ENCODE results near the gene PCCA.
"Not testable (repeated sequence)": the region's sequence is repeated elsewhere in the genome, so short reads cannot be mapped to it uniquely, and the experiment has no call there.

The PCCA gene

DNA sequence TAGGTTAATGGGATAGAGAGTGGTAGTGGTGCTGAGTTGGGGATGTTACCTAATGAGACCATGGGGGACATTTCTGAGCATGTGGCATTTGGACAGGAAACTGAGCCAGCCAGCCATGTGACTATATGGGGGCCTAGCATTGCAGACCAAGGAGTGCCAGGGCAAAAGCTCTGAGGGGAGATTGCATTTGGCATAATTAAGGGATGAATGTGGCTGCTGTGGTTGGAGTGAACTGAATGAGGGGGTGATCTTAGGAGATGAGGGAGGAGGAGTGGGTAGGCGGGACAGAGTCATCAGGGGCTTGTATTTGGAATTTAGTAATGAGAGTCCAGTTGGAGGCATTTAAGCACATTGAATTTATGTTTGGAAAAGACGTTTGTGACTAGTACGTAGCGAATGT, 6.6 kb downstream of the PCCA start:
- no peak overlapping the region for H3K27ac ChIP-seq (ENCODE audit: low read length)
- DNase-seq (ENCODE audit: low read depth, low spot score): no peak
- 100% methylated on average over 1 of the region's 4 CpGs for WGBS (ENCODE audit: insufficient coverage, insufficient read length)

GRCh38 chr13:100096526-100096925, 7.6 kb downstream of the PCCA start:
- no peak for DNase-seq (ENCODE audit: low read depth, low spot score)
- no CpG with 5 or more reads among the region's 7 CpGs for WGBS (ENCODE audit: insufficient coverage, insufficient read length)
- Histone ChIP-seq H3K27me3 (ENCODE audit: control insufficient read depth, insufficient read depth, low read length) (no peaks in the 10 kb centered on the region), H3K9me3 (ENCODE audit: control insufficient read depth, insufficient read depth, low read length) (no peaks in the 10 kb centered on the region), H3K4me1 (ENCODE audit: control insufficient read depth, insufficient read depth, low read length) (0 out of 2 replicates have a peak, but pooled peaks cover 2% of the 10 kb centered on the region), H3K36me3 (ENCODE audit: control insufficient read depth, insufficient read depth, low read length) (no peaks in the 10 kb centered on the region), H3K4me3 (ENCODE audit: low read length) (no peak overlapping the region), H3K27ac (ENCODE audit: low read length) (no peak overlapping the region)

More for the DNA sequence above, 6.6 kb downstream of the PCCA start:
- Histone ChIP-seq H3K27me3 (ENCODE audit: control insufficient read depth, insufficient read depth, low read length) (no peaks in the 10 kb centered on the region), H3K4me1 (ENCODE audit: control insufficient read depth, insufficient read depth, low read length) (0 out of 2 replicates have a peak, but pooled peaks cover 2% of the 10 kb centered on the region), H3K36me3 (ENCODE audit: control insufficient read depth, insufficient read depth, low read length) (no peaks in the 10 kb centered on the region), H3K9me3 (ENCODE audit: control insufficient read depth, insufficient read depth, low read length) (no peaks in the 10 kb centered on the region), H3K4me3 (ENCODE audit: low read length) (no peak overlapping the region)

- Histone ChIP-seq H3K27me3 (ENCODE audit: control insufficient read depth, insufficient read depth, low read length) (no peaks in the 10 kb centered on the region), H3K36me3 (ENCODE audit: control insufficient read depth, insufficient read depth, low read length) (no peaks in the 10 kb centered on the region), H3K9me3 (ENCODE audit: control insufficient read depth, insufficient read depth, low read length) (no peaks in the 10 kb centered on the region), H3K27ac (ENCODE audit: low read length) (no peak overlapping the region), H3K4me1 (ENCODE audit: control insufficient read depth, insufficient read depth, low read length) (0 out of 2 replicates have a peak, but pooled peaks cover 2% of the 10 kb centered on the region), H3K4me3 (ENCODE audit: low read length) (no peak overlapping the region)
- no peak for DNase-seq (ENCODE audit: low read depth, low spot score)
- no CpG with 5 or more reads among the region's 1 CpG for WGBS (ENCODE audit: insufficient coverage, insufficient read length)
Observed at GRCh38 chr13:100097821-100098220, 8.9 kb downstream of the PCCA start.

DNA sequence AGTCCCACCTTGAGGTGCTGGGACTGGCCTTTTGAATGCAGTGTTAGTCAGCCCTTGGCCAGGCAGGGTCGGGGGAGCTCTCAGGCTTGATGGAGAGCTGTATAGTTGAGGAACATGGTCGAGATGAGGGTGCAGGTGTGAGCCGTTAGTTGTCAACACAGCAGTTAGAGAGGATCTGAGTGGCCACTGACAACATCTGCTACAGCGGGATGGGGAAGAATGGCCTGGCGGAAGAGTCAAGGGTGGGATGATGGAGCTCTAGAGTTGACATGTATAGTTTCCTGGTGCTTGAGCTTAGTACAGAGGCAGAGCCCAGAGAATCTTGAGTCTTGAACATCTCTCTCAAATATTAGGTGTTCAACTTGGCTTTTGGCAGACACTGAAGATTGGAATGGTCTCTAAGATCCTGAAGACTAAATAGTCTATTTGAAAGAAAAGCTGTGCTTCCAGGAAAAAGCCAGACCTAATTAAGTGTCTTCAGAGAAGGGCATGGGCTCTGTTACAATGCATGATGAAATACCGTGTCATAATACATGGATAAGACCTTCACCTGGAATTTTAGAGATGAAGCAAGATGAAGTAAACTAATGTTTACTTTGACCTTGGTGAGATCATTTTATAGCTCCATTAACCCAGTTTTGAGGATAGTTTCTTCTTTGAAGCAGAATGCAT, 9.7 kb downstream of the PCCA start:
- Histone ChIP-seq H3K9me3 (ENCODE audit: control insufficient read depth, insufficient read depth, low read length) (no peaks in the 10 kb centered on the region), H3K36me3 (ENCODE audit: control insufficient read depth, insufficient read depth, low read length) (no peaks in the 10 kb centered on the region), H3K4me1 (ENCODE audit: control insufficient read depth, insufficient read depth, low read length) (0 out of 2 replicates have a peak, but pooled peaks cover 2% of the 10 kb centered on the region), H3K4me3 (ENCODE audit: low read length) (no peak overlapping the region), H3K27me3 (ENCODE audit: control insufficient read depth, insufficient read depth, low read length) (no peaks in the 10 kb centered on the region), H3K27ac (ENCODE audit: low read length) (no peak overlapping the region)
- DNase-seq (ENCODE audit: low read depth, low spot score): no peak
- WGBS (ENCODE audit: insufficient coverage, insufficient read length): no CpG with 5 or more reads among the region's 6 CpGs

DNA sequence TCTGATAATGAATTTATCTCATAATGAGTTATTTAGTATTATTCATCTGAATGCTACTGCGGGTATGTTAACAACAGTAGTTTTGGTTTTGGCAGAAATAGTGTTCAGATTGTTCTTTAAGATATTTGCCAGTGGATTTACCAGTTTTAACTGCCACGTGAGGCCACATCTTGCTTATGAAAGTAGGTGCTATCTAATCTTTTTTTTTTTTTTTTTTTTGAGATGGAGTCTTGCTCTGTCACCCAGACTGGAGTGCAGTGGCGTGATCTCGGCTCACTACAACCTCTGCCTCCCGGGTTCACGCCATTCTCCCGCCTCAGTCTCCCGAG, 10.2 kb downstream of the PCCA start:
- no CpG with 5 or more reads among the region's 8 CpGs for WGBS (ENCODE audit: insufficient coverage, insufficient read length)
- not testable (repeated sequence) for H3K9me3 ChIP-seq (ENCODE audit: control insufficient read depth, insufficient read depth, low read length); H3K36me3 ChIP-seq (ENCODE audit: control insufficient read depth, insufficient read depth, low read length); H3K27me3 ChIP-seq (ENCODE audit: control insufficient read depth, insufficient read depth, low read length); H3K4me3 ChIP-seq (ENCODE audit: low read length); H3K4me1 ChIP-seq (ENCODE audit: control insufficient read depth, insufficient read depth, low read length); H3K27ac ChIP-seq (ENCODE audit: low read length); DNase-seq (ENCODE audit: low read depth, low spot score)

DNA sequence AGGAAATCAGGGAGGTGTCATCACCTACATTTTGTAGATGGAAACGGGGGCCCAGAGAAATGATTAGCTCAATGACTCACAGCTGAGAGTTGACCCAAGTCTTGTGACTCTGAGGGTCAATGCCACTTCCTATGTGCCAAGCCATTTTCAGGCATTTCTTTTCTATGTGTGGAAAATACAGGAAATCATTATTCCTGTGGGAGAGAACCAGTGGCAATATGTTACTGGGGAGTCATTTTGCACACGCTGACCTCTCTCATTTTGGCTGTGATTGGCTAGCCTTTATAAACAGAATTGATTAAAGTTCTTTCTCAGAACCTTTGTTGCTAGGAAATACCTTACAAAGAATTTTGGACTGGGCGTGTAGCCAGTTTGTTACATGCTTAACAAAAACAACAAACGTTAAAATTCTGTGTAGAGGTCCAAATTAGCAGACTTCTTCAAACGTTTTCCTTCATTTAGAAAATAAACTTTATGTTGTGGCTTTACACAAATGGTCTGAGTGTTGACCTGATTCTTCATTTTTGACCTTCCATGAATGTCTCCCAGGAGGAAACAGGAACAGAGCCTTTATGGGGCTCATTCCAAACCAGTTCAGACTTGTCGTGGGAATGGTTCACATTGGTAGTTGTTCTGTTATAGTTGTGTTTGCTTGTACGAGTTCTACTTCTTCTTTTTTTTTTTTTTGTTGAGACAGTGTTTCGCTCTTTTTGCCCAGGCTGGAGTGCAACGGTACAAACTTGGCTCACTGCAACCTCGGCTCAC, 11.4 kb downstream of the PCCA start:
- no CpG with 5 or more reads among the region's 10 CpGs for WGBS (ENCODE audit: insufficient coverage, insufficient read length)
- Histone ChIP-seq H3K4me3 (ENCODE audit: low read length) (no peak overlapping the region), H3K9me3 (ENCODE audit: control insufficient read depth, insufficient read depth, low read length) (no peaks in the 10 kb centered on the region), H3K27me3 (ENCODE audit: control insufficient read depth, insufficient read depth, low read length) (no peaks in the 10 kb centered on the region), H3K36me3 (ENCODE audit: control insufficient read depth, insufficient read depth, low read length) (no peaks in the 10 kb centered on the region; the same call in 1 of the 2 replicates), H3K27ac (ENCODE audit: low read length) (no peak overlapping the region), H3K4me1 (ENCODE audit: control insufficient read depth, insufficient read depth, low read length) (0 out of 2 replicates have a peak, but pooled peaks cover 2% of the 10 kb centered on the region)
- no peak for DNase-seq (ENCODE audit: low read depth, low spot score)

DNA sequence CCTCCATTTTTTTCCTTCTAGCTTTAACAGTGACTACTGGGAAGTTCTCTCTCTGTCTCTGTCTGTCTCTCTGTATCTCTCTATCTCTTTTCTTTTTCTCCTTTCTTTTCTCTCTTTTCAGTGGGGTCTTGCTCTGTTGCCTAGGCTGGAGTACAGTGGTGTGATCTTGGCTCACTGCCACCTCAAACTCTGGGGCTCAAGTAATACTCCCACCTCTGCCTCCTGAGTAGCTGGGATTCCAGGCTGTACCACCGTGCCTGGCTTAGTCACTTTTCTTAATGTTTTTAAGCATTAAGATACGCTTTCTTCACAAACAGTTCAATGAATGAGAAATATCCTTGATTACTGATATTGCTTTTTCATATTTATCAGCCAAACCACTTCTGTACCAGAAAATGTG, 13.1 kb downstream of the PCCA start:
- no CpG with 5 or more reads among the region's 2 CpGs for WGBS (ENCODE audit: insufficient coverage, insufficient read length)
- Histone ChIP-seq H3K4me1 (ENCODE audit: control insufficient read depth, insufficient read depth, low read length) (0 out of 2 replicates have a peak, but pooled peaks cover 2% of the 10 kb centered on the region), H3K4me3 (ENCODE audit: low read length) (no peak overlapping the region), H3K27ac (ENCODE audit: low read length) (no peak overlapping the region), H3K36me3 (ENCODE audit: control insufficient read depth, insufficient read depth, low read length) (no peaks in the 10 kb centered on the region; the same call in 1 of the 2 replicates), H3K27me3 (ENCODE audit: control insufficient read depth, insufficient read depth, low read length) (no peaks in the 10 kb centered on the region), H3K9me3 (ENCODE audit: control insufficient read depth, insufficient read depth, low read length) (no peaks in the 10 kb centered on the region)
- DNase-seq (ENCODE audit: low read depth, low spot score): no peak

- Histone ChIP-seq H3K4me3 (ENCODE audit: low read length) (no peak overlapping the region), H3K9me3 (ENCODE audit: control insufficient read depth, insufficient read depth, low read length) (no peaks in the 10 kb centered on the region), H3K4me1 (ENCODE audit: control insufficient read depth, insufficient read depth, low read length) (no peaks in the 10 kb centered on the region), H3K27me3 (ENCODE audit: control insufficient read depth, insufficient read depth, low read length) (no peaks in the 10 kb centered on the region), H3K36me3 (ENCODE audit: control insufficient read depth, insufficient read depth, low read length) (no peaks in the 10 kb centered on the region; the same call in 1 of the 2 replicates), H3K27ac (ENCODE audit: low read length) (no peak overlapping the region)
- no CpG with 5 or more reads among the region's 2 CpGs for WGBS (ENCODE audit: insufficient coverage, insufficient read length)
- no peak for DNase-seq (ENCODE audit: low read depth, low spot score)
Observed at GRCh38 chr13:100106005-100106404, 17.1 kb downstream of the PCCA start.

- H3K27ac ChIP-seq (ENCODE audit: low read length): no peak overlapping the region
- DNase-seq (ENCODE audit: low read depth, low spot score): no peak
- no peaks in the 10 kb centered on the region; the same call in 1 of the 2 replicates for H3K36me3 ChIP-seq (ENCODE audit: control insufficient read depth, insufficient read depth, low read length)
- H3K4me1 ChIP-seq (ENCODE audit: control insufficient read depth, insufficient read depth, low read length): no peaks in the 10 kb centered on the region
- no peaks in the 10 kb centered on the region for H3K27me3 ChIP-seq (ENCODE audit: control insufficient read depth, insufficient read depth, low read length)
- WGBS (ENCODE audit: insufficient coverage, insufficient read length): no CpG with 5 or more reads among the region's 4 CpGs
- no peak overlapping the region for H3K4me3 ChIP-seq (ENCODE audit: low read length)
- H3K9me3 ChIP-seq (ENCODE audit: control insufficient read depth, insufficient read depth, low read length): no peaks in the 10 kb centered on the region
Observed at GRCh38 chr13:100106705-100107104, 17.8 kb downstream of the PCCA start.

- H3K4me3 ChIP-seq (ENCODE audit: low read length): no peak overlapping the region
- H3K36me3 ChIP-seq (ENCODE audit: control insufficient read depth, insufficient read depth, low read length): no peaks in the 10 kb centered on the region; the same call in 1 of the 2 replicates
- DNase-seq (ENCODE audit: low read depth, low spot score): no peak
- H3K27ac ChIP-seq (ENCODE audit: low read length): no peak overlapping the region
- H3K4me1 ChIP-seq (ENCODE audit: control insufficient read depth, insufficient read depth, low read length): no peaks in the 10 kb centered on the region
- H3K27me3 ChIP-seq (ENCODE audit: control insufficient read depth, insufficient read depth, low read length): no peaks in the 10 kb centered on the region
- H3K9me3 ChIP-seq (ENCODE audit: control insufficient read depth, insufficient read depth, low read length): no peaks in the 10 kb centered on the region
- 100% methylated on average over 1 of the region's 3 CpGs for WGBS (ENCODE audit: insufficient coverage, insufficient read length)
Observed at GRCh38 chr13:100108913-100109507, 20.1 kb downstream of the PCCA start.
